WTC11 (cell line): ENCODE measurements around the gene PIP4K2C. TPM values are rescaled to one million over a fixed set of nuclear protein-coding genes. Genes with fewer than 3 reads are reported as not detected.

ENCODE experiments used
- ATAC-seq: fragments of 200-7000 bp; cut with Tn5 transposase; 2 replicates; pipeline ENCODE4 v1.10.0; 2021; ENCODE audit warnings: mild to moderate bottlenecking, moderate library complexity
- CTCF ChIA-PET: fragments of 300-600 bp; sonication (Branson Sonifier 250); formaldehyde crosslinking; loops from one replicate; lab custom pipeline; 2021; ENCODE audit warnings: antibody characterized with exemption; lab: Charles Lee
- POLR2A ChIA-PET: fragments of 350-600 bp; sonication (Branson Sonifier 250); formaldehyde crosslinking; loops from one replicate; lab custom pipeline; 2021; ENCODE audit warnings: antibody characterized with exemption; lab: Charles Lee
- DNase-seq: peaks from one replicate; pipeline ENCODE4 v3.0.0; 2021; ENCODE audit warnings: low spot score
- H3K27ac Mint-ChIP-seq: 2 replicates; pipeline ENCODE4 v1.8.0; 2021; ENCODE audit warnings: mixed read lengths
- H3K27me3 Mint-ChIP-seq: 2 replicates; pipeline ENCODE4 v1.8.0; 2021; ENCODE audit warnings: low read depth, mild to moderate bottlenecking, moderate library complexity, mixed read lengths
- H3K36me3 Mint-ChIP-seq: 2 replicates; pipeline ENCODE4 v1.8.0; 2021; ENCODE audit warnings: mixed read lengths
- H3K4me1 Mint-ChIP-seq: 2 replicates; pipeline ENCODE4 v1.8.0; 2022; ENCODE audit warnings: mixed read lengths
- H3K4me3 Mint-ChIP-seq: 2 replicates; pipeline ENCODE4 v1.8.0; 2021; ENCODE audit warnings: mild to moderate bottlenecking, moderate library complexity, mixed read lengths
- H3K9me3 Mint-ChIP-seq: 2 replicates; pipeline ENCODE4 v1.8.0; 2021; ENCODE audit warnings: mixed read lengths
- CREB1 ChIP-seq: sonication (generic); formaldehyde crosslinking; IDR thresholded peaks from 2 replicates; pipeline ENCODE4 v1.8.0; 2023; ENCODE audit warnings: mild to moderate bottlenecking, missing genetic modification reagents
- CREM ChIP-seq: sonication (generic); formaldehyde crosslinking; IDR thresholded peaks from 2 replicates; pipeline ENCODE4 v1.8.1; 2022; ENCODE audit warnings: mild to moderate bottlenecking, missing genetic modification reagents, moderate library complexity
- FOXJ3 ChIP-seq: sonication (generic); formaldehyde crosslinking; IDR thresholded peaks from 2 replicates; pipeline ENCODE4 v1.9.0; 2021; ENCODE audit warnings: missing genetic modification reagents, mild to moderate bottlenecking, borderline replicate concordance
- FOXP1 ChIP-seq: sonication (generic); formaldehyde crosslinking; IDR thresholded peaks from 2 replicates; pipeline ENCODE4 v1.8.0; 2022; ENCODE audit warnings: missing genetic modification reagents, mild to moderate bottlenecking, moderate library complexity, borderline replicate concordance
- MYBL2 ChIP-seq: sonication (generic); formaldehyde crosslinking; IDR thresholded peaks from 2 replicates; pipeline ENCODE4 v1.8.1; 2023; ENCODE audit warnings: mild to moderate bottlenecking, moderate library complexity, missing genetic modification reagents
- NFATC4 ChIP-seq: fragments of 250-450 bp; sonication (Bioruptor Pico); IDR thresholded peaks from 2 replicates; pipeline ENCODE4 v1.9.0; 2021; ENCODE audit warnings: mild to moderate bottlenecking
- NR3C1 ChIP-seq: sonication (generic); formaldehyde crosslinking; conservative IDR thresholded peaks from 2 replicates; pipeline ENCODE4 v1.8.1; 2023; ENCODE audit warnings: low read depth, mild to moderate bottlenecking, missing genetic modification reagents
- SP1 ChIP-seq: sonication (generic); formaldehyde crosslinking; conservative IDR thresholded peaks from 2 replicates; pipeline ENCODE4 v1.8.1; 2022; ENCODE audit warnings: missing genetic modification reagents
- TEAD1 ChIP-seq: sonication (generic); formaldehyde crosslinking; IDR thresholded peaks from 2 replicates; pipeline ENCODE4 v1.8.0; 2022; ENCODE audit warnings: mild to moderate bottlenecking, missing genetic modification reagents
- ZBTB21 ChIP-seq: sonication (generic); formaldehyde crosslinking; IDR thresholded peaks from 2 replicates; pipeline ENCODE4 v1.8.1; 2023; ENCODE audit warnings: mild to moderate bottlenecking, missing genetic modification reagents, borderline replicate concordance
- ZNF317 ChIP-seq: sonication (generic); formaldehyde crosslinking; IDR thresholded peaks from 2 replicates; pipeline ENCODE4 v1.8.1; 2023; ENCODE audit warnings: low read depth, mild to moderate bottlenecking, moderate library complexity, missing genetic modification reagents, borderline replicate concordance
- total RNA-seq: library from RNA; stranded (reverse); gene quantifications from 3 replicates; pipeline ENCODE4 v1.2.3, GENCODE V29; 2021
- TF ChIP-seq, protein P1 (sequence below): fragments of 250-450 bp; sonication (Bioruptor Pico); IDR thresholded peaks from 2 replicates; pipeline ENCODE4 v1.9.0; 2021; ENCODE audit warnings: mild to moderate bottlenecking
- TF ChIP-seq, protein P2 (sequence below): sonication (generic); formaldehyde crosslinking; IDR thresholded peaks from 2 replicates; pipeline ENCODE4 v1.8.1; 2022; ENCODE audit warnings: missing genetic modification reagents, borderline replicate concordance
- TF ChIP-seq, protein P3 (sequence below): fragments of 250-450 bp; sonication (Bioruptor Pico); IDR thresholded peaks from 2 replicates; pipeline ENCODE4 v2.1.2; 2022; ENCODE audit warnings: mild to moderate bottlenecking, moderate library complexity
- TF ChIP-seq, protein P4 (sequence below): sonication (generic); formaldehyde crosslinking; conservative IDR thresholded peaks from 2 replicates; pipeline ENCODE4 v1.8.1; 2022; ENCODE audit warnings: mild to moderate bottlenecking, missing genetic modification reagents
- TF ChIP-seq, protein P5 (sequence below): fragments of 250-450 bp; sonication (Bioruptor Pico); IDR thresholded peaks from 2 replicates; pipeline ENCODE4 v1.9.0; 2021; ENCODE audit warnings: moderate library complexity, mild to moderate bottlenecking, inconsistent platforms, borderline replicate concordance
- TF ChIP-seq, protein P6 (sequence below): fragments of 250-450 bp; sonication (Bioruptor Pico); IDR thresholded peaks from 2 replicates; pipeline ENCODE4 v1.8.0; 2021; ENCODE audit warnings: mild to moderate bottlenecking

PIP4K2C gene
- total RNA-seq, 1 experiment from 2014 or later, result 25.4 TPM

DNA sequence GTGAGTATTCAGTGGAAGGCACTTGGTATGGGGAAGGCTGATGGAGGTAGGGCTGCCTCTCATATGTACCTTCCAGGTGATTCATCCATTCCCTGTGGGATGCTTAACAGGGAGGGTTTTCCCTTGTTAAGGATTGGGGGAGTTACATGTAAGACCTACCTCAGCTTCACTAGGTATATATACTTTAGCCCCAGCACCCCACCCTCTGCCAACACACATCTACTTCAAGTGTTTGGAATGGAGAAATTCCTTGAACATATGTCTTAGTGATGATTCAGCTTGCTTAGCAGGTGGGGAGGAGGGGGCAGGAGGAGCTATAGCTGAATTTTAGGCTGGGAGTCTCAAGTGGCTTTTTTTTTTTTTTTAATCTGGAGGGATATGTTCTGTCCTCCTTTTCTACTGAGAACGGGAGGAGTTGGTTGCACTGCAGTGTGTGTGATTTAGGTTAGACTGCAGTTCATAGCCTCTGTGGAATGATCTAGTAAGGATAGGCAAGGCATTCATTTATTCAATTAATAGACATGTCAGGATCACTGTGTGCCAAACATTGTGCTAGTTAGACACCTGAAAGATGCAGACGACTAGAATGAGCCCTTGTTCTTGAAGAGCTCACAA is 1.7 kb downstream of the PIP4K2C start:
- TF ChIP-seq MYBL2 (CRISPR knock-in tag), result no peak
- no peak for TF ChIP-seq ZNF317 (CRISPR knock-in tag)
- TF ChIP-seq CREB1 (CRISPR knock-in tag), result no peak
- H3K4me1 Mint-ChIP-seq, result peaks cover 14% of the 10 kb centered on the region
- H3K36me3 Mint-ChIP-seq, result peaks cover 9% of the 10 kb centered on the region
- POLR2A ChIA-PET, result no interaction called here
- H3K9me3 Mint-ChIP-seq, result no peaks in the 10 kb centered on the region
- DNase-seq, result no peak
- CTCF ChIA-PET, result interaction anchor here (1.0 to 4.7 kb wide), 6 partner anchors 9 to 143 kb away, joined by 4 to 22 read pairs (median 10); no protein-coding TSS in a partner anchor
- H3K27me3 Mint-ChIP-seq, result peaks cover 3% of the 10 kb centered on the region; the same call in 1 of the 2 replicates
- H3K27ac Mint-ChIP-seq, result no peak overlapping the region
- peak overlapping the region; percentile 89 for H3K4me3 Mint-ChIP-seq
- ATAC-seq, result no peak

DNA sequence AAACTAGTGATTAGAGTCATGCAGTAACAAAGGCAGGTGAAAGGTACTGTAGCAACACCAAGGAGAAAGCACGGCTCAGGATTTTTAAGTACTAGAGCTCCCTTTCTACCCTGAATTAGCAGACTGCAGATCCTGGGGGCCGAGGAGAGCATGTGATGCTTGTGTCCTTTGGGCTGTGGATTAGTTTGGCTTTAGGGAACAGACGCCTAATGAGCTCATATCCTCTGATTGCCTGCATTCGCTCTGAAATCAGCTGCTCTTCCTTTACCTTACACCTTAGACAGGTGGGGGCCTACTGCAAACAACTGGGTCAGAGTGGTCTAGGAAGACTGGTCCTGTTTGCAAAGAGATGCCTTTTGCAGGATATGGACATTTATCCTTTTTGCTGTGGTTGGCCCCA is 2.2 kb downstream of the PIP4K2C start:
- Mint-ChIP-seq H3K27ac (no peak overlapping the region), H3K4me3 (no peak overlapping the region), H3K4me1 (peaks cover 14% of the 10 kb centered on the region), H3K9me3 (no peaks in the 10 kb centered on the region), H3K36me3 (peaks cover 11% of the 10 kb centered on the region), H3K27me3 (peaks cover 3% of the 10 kb centered on the region; the same call in 1 of the 2 replicates)
- TF ChIP-seq, protein P1, sequence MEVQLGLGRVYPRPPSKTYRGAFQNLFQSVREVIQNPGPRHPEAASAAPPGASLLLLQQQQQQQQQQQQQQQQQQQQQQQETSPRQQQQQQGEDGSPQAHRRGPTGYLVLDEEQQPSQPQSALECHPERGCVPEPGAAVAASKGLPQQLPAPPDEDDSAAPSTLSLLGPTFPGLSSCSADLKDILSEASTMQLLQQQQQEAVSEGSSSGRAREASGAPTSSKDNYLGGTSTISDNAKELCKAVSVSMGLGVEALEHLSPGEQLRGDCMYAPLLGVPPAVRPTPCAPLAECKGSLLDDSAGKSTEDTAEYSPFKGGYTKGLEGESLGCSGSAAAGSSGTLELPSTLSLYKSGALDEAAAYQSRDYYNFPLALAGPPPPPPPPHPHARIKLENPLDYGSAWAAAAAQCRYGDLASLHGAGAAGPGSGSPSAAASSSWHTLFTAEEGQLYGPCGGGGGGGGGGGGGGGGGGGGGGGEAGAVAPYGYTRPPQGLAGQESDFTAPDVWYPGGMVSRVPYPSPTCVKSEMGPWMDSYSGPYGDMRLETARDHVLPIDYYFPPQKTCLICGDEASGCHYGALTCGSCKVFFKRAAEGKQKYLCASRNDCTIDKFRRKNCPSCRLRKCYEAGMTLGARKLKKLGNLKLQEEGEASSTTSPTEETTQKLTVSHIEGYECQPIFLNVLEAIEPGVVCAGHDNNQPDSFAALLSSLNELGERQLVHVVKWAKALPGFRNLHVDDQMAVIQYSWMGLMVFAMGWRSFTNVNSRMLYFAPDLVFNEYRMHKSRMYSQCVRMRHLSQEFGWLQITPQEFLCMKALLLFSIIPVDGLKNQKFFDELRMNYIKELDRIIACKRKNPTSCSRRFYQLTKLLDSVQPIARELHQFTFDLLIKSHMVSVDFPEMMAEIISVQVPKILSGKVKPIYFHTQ (CRISPR knock-in tag), result no peak
- TF ChIP-seq, protein P2, sequence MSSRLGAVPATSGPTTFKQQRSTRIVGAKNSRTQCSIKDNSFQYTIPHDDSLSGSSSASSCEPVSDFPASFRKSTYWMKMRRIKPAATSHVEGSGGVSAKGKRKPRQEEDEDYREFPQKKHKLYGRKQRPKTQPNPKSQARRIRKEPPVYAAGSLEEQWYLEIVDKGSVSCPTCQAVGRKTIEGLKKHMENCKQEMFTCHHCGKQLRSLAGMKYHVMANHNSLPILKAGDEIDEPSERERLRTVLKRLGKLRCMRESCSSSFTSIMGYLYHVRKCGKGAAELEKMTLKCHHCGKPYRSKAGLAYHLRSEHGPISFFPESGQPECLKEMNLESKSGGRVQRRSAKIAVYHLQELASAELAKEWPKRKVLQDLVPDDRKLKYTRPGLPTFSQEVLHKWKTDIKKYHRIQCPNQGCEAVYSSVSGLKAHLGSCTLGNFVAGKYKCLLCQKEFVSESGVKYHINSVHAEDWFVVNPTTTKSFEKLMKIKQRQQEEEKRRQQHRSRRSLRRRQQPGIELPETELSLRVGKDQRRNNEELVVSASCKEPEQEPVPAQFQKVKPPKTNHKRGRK (CRISPR knock-in tag), result no peak
- TF ChIP-seq FOXJ3 (CRISPR knock-in tag), result no peak
- TF ChIP-seq, protein P3, sequence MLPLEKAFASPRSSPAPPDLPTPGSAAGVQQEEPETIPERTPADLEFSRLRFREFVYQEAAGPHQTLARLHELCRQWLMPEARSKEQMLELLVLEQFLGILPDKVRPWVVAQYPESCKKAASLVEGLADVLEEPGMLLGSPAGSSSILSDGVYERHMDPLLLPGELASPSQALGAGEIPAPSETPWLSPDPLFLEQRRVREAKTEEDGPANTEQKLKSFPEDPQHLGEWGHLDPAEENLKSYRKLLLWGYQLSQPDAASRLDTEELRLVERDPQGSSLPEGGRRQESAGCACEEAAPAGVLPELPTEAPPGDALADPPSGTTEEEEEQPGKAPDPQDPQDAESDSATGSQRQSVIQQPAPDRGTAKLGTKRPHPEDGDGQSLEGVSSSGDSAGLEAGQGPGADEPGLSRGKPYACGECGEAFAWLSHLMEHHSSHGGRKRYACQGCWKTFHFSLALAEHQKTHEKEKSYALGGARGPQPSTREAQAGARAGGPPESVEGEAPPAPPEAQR (CRISPR knock-in tag), result no peak
- TF ChIP-seq, protein P4, sequence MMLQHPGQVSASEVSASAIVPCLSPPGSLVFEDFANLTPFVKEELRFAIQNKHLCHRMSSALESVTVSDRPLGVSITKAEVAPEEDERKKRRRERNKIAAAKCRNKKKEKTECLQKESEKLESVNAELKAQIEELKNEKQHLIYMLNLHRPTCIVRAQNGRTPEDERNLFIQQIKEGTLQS, result no peak
- TF ChIP-seq TEAD1 (CRISPR knock-in tag), result no peak
- TF ChIP-seq CREM (CRISPR knock-in tag), result no peak
- no peak for TF ChIP-seq SP1 (CRISPR knock-in tag)
- TF ChIP-seq, protein P5, sequence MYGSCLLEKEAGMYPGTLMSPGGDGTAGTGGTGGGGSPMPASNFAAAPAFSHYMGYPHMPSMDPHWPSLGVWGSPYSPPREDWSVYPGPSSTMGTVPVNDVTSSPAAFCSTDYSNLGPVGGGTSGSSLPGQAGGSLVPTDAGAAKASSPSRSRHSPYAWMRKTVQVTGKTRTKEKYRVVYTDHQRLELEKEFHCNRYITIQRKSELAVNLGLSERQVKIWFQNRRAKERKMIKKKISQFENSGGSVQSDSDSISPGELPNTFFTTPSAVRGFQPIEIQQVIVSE (CRISPR knock-in tag), result no peak
- TF ChIP-seq, protein P6, sequence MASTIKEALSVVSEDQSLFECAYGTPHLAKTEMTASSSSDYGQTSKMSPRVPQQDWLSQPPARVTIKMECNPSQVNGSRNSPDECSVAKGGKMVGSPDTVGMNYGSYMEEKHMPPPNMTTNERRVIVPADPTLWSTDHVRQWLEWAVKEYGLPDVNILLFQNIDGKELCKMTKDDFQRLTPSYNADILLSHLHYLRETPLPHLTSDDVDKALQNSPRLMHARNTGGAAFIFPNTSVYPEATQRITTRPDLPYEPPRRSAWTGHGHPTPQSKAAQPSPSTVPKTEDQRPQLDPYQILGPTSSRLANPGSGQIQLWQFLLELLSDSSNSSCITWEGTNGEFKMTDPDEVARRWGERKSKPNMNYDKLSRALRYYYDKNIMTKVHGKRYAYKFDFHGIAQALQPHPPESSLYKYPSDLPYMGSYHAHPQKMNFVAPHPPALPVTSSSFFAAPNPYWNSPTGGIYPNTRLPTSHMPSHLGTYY, result no peak
- no peak for TF ChIP-seq FOXP1
- no peak for TF ChIP-seq NR3C1
- TF ChIP-seq ZBTB21 (CRISPR knock-in tag), result no peak
- no peak for TF ChIP-seq NFATC4 (CRISPR knock-in tag)
- ChIA-PET CTCF (interaction anchor here (0.6 to 4.7 kb wide), 5 partner anchors 9 to 149 kb away, joined by 4 to 22 read pairs (median 7); no protein-coding TSS in a partner anchor), POLR2A (no interaction called here)
- ATAC-seq (no peak), DNase-seq (no peak)
